K562 (cell line): ENCODE results near the gene UCP3. TPM values are rescaled to one million over a fixed set of nuclear protein-coding genes. Genes with fewer than 3 reads are reported as not detected.

Source experiments
- HCFC1 ChIP-seq: IDR thresholded peaks from 2 replicates; pipeline ENCODE4 v1.6.1; 2012; ENCODE audit warnings: low read depth, low read length, improper control_type of control experiment
- KDM5B ChIP-seq: fragments of 200-600 bp; sonication (generic); IDR thresholded peaks from 2 replicates; pipeline ENCODE4 v1.6.1; 2012; ENCODE audit warnings: low read depth, mild to moderate bottlenecking, moderate library complexity, low read length, control low read depth, inconsistent platforms; ENCODE audit not compliant: insufficient replicate concordance
- KLF6 ChIP-seq: fragments of 250-450 bp; sonication (Bioruptor Pico); IDR thresholded peaks from 2 replicates; pipeline ENCODE4 v1.4.0; 2020; ENCODE audit warnings: mild to moderate bottlenecking, moderate library complexity, borderline replicate concordance
- MCM7 ChIP-seq, 2 experiments: fragments of 450-650 bp; IDR thresholded peaks; 2 replicates each; pipeline ENCODE4 v1.6.1; 2016 to 2018
- NFE2 ChIP-seq: IDR thresholded peaks from 2 replicates; pipeline ENCODE4 v1.6.1; 2014; ENCODE audit warnings: antibody characterized with exemption, low read depth
- POLR3G ChIP-seq: IDR thresholded peaks from 2 replicates; pipeline ENCODE4 v1.6.1; 2011; ENCODE audit not compliant: insufficient read length, insufficient replicate concordance; ENCODE audit errors: extremely low read depth
- RHOXF2B ChIP-seq: fragments of 250-450 bp; sonication (Bioruptor Pico); conservative IDR thresholded peaks from 2 replicates; pipeline ENCODE4 v1.5.1; 2021
- RUNX1 ChIP-seq: sonication (generic); IDR thresholded peaks from 2 replicates; pipeline ENCODE4 v1.6.1; 2016; ENCODE audit warnings: antibody characterized with exemption, low read depth
- SMC3 ChIP-seq: conservative IDR thresholded peaks from 2 replicates; pipeline ENCODE4 v1.6.1; 2011; ENCODE audit warnings: low read depth, low read length, improper control_type of control experiment; ENCODE audit not compliant: insufficient read depth
- TCF7L2 ChIP-seq: fragments of 150-350 bp; IDR thresholded peaks from 2 replicates; pipeline ENCODE4 v1.6.1; 2016; ENCODE audit warnings: low read depth, mild to moderate bottlenecking, low read length, moderate library complexity
- TEAD1 ChIP-seq, 2 experiments: fragments of 450-650 bp in 1 of 2; sonication (generic) in 1 of 2; formaldehyde crosslinking; IDR thresholded peaks; 2 replicates each; pipeline versions ENCODE4 v1.4.0 to v1.8.0; 2020 to 2022; ENCODE audit warnings: mild to moderate bottlenecking in 2 of 2, missing genetic modification reagents in 1 of 2
- ZFPM2 ChIP-seq: fragments of 250-450 bp; sonication (Bioruptor Pico); IDR thresholded peaks from 2 replicates; pipeline ENCODE4 v1.5.1; 2022; ENCODE audit warnings: mild to moderate bottlenecking
- ZNF140 ChIP-seq: fragments of 250-450 bp; sonication (Bioruptor Pico); IDR thresholded peaks from 2 replicates; pipeline ENCODE4 v1.8.0; 2021; ENCODE audit warnings: moderate library complexity, mild to moderate bottlenecking, inconsistent platforms
- ZNF696 ChIP-seq: fragments of 250-450 bp; sonication (Bioruptor Pico); conservative IDR thresholded peaks from 2 replicates; pipeline ENCODE4 v1.4.0; 2020; ENCODE audit warnings: mild to moderate bottlenecking, moderate library complexity
- polyA plus RNA-seq, 8 experiments: library from polyadenylated mRNA; depleted of rRNA in 4 of 8; stranded (reverse) in 5 of 8; unstranded in 3 of 8; fragments of >200 nt; fragmentation: Nextera tagmentation in 2 of 8; fragmentation: Illumina TruSeq in 1 of 8; extraction: Ambion mirVana in 2 of 8; extraction: Trizol in 1 of 8; gene quantifications; 2 replicates each; pipeline versions ENCODE4 v1.2.1 to v1.2.3, GENCODE V29; 2011 to 2014; ENCODE audit warnings: inconsistent platforms in 1 of 8, missing spikeins in 1 of 8
- total RNA-seq, 7 experiments: library from RNA; depleted of rRNA in 6 of 7; stranded (reverse); fragments of >200 nt in 6 of 7; fragmentation: Illumina TruSeq in 2 of 7; extraction: Trizol in 2 of 7; gene quantifications; 2 replicates each; pipeline versions ENCODE4 v1.2.1 to v1.2.3, GENCODE V29; 2011 to 2021; ENCODE audit warnings: low replicate concordance in 1 of 7
- TF ChIP-seq, protein P1 (sequence below): fragments of 250-450 bp; sonication (Bioruptor Pico); IDR thresholded peaks from 2 replicates; pipeline ENCODE4 v1.4.0; 2020; ENCODE audit warnings: mild to moderate bottlenecking, moderate library complexity
- TF ChIP-seq, protein P2 (sequence below): fragments of 250-450 bp; sonication (Bioruptor Pico); IDR thresholded peaks from 2 replicates; pipeline ENCODE4 v1.9.0; 2021; ENCODE audit warnings: mild to moderate bottlenecking, inconsistent platforms
- TF ChIP-seq, protein P3 (sequence below): fragments of 450-650 bp; IDR thresholded peaks from 2 replicates; pipeline ENCODE4 v1.6.1; 2016; ENCODE audit warnings: mild to moderate bottlenecking
- TF ChIP-seq, protein P4 (sequence below): IDR thresholded peaks from 2 replicates; pipeline ENCODE4 v1.6.1; 2011; ENCODE audit not compliant: insufficient read length; ENCODE audit errors: extremely low read depth

Gene UCP3
- total and polyA plus RNA-seq, 9 of the 15 experiments (the other 6 are each of a cell fraction or from before 2014, with no cell fraction given), result 0.05 to 0.65 (median 0.25) TPM; not detected in 2

DNA sequence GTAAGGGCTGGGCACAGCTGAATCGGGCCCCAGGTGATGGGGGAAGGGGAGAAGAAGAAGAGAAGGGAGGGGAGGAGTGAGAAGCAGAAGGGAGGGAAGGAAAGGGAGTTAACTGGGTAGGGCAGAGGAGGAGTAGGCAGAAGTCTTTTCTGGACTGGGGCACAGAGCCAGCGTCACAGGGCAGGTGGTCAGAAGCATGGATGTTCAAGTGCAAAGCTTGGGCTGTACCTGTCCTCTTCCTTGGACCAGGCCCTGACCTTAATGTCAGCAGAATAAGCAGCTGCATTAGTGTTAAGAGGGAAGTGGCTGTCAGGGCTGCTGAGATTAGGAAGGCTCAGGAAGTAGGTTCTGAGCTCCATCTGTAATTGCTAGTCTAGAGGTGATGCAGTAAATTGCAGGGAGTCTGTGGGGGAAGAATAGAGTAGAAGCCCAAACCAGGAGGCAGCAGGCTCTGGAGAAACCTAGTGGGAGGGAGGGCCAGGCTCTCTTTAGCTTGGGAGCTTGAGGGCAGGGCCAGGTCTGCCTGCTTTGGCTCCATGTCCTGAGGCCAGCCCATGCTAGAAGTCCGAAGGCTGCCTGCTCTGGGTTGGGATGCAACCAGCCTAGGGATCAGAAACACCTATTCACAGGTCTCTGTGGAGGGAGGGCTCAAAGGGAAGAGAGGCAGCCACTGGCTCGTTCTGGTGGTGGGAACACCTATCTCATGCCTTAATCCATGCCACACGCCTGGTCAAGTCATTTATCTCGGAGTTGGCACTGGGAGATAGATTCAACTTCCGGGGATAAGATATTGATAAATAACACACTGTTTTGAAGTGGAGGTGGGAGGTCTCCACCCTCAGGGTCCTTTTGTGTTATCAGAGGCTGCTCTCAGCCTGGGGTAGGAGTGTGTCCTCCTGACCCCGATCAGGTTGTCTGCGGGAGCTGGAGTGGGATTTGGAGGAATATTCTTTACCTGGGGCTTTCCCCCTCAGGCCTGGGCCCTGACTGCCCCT lies 1.7 kb upstream of the UCP3 start (continued):
- TF ChIP-seq, protein P1, sequence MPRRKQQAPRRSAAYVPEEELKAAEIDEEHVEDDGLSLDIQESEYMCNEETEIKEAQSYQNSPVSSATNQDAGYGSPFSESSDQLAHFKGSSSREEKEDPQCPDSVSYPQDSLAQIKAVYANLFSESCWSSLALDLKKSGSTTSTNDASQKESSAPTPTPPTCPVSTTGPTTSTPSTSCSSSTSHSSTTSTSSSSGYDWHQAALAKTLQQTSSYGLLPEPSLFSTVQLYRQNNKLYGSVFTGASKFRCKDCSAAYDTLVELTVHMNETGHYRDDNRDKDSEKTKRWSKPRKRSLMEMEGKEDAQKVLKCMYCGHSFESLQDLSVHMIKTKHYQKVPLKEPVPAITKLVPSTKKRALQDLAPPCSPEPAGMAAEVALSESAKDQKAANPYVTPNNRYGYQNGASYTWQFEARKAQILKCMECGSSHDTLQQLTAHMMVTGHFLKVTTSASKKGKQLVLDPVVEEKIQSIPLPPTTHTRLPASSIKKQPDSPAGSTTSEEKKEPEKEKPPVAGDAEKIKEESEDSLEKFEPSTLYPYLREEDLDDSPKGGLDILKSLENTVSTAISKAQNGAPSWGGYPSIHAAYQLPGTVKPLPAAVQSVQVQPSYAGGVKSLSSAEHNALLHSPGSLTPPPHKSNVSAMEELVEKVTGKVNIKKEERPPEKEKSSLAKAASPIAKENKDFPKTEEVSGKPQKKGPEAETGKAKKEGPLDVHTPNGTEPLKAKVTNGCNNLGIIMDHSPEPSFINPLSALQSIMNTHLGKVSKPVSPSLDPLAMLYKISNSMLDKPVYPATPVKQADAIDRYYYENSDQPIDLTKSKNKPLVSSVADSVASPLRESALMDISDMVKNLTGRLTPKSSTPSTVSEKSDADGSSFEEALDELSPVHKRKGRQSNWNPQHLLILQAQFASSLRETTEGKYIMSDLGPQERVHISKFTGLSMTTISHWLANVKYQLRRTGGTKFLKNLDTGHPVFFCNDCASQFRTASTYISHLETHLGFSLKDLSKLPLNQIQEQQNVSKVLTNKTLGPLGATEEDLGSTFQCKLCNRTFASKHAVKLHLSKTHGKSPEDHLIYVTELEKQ (CRISPR knock-in tag), result no peak
- no peak for TF ChIP-seq RHOXF2B (CRISPR knock-in tag)
- no peak for TF ChIP-seq MCM7 (IDR thresholded peaks at IDR 0.05)
- no peak for TF ChIP-seq NFE2
- no peak for TF ChIP-seq ZNF140 (CRISPR knock-in tag)
- no peak for TF ChIP-seq TCF7L2
- no peak for TF ChIP-seq RUNX1
- no peak for TF ChIP-seq TEAD1 (CRISPR knock-in tag; IDR thresholded peaks at IDR 0.05)
- TF ChIP-seq, protein P2, sequence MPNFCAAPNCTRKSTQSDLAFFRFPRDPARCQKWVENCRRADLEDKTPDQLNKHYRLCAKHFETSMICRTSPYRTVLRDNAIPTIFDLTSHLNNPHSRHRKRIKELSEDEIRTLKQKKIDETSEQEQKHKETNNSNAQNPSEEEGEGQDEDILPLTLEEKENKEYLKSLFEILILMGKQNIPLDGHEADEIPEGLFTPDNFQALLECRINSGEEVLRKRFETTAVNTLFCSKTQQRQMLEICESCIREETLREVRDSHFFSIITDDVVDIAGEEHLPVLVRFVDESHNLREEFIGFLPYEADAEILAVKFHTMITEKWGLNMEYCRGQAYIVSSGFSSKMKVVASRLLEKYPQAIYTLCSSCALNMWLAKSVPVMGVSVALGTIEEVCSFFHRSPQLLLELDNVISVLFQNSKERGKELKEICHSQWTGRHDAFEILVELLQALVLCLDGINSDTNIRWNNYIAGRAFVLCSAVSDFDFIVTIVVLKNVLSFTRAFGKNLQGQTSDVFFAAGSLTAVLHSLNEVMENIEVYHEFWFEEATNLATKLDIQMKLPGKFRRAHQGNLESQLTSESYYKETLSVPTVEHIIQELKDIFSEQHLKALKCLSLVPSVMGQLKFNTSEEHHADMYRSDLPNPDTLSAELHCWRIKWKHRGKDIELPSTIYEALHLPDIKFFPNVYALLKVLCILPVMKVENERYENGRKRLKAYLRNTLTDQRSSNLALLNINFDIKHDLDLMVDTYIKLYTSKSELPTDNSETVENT (CRISPR knock-in tag), result no peak
- TF ChIP-seq KDM5B, result no peak
- TF ChIP-seq, protein P3, sequence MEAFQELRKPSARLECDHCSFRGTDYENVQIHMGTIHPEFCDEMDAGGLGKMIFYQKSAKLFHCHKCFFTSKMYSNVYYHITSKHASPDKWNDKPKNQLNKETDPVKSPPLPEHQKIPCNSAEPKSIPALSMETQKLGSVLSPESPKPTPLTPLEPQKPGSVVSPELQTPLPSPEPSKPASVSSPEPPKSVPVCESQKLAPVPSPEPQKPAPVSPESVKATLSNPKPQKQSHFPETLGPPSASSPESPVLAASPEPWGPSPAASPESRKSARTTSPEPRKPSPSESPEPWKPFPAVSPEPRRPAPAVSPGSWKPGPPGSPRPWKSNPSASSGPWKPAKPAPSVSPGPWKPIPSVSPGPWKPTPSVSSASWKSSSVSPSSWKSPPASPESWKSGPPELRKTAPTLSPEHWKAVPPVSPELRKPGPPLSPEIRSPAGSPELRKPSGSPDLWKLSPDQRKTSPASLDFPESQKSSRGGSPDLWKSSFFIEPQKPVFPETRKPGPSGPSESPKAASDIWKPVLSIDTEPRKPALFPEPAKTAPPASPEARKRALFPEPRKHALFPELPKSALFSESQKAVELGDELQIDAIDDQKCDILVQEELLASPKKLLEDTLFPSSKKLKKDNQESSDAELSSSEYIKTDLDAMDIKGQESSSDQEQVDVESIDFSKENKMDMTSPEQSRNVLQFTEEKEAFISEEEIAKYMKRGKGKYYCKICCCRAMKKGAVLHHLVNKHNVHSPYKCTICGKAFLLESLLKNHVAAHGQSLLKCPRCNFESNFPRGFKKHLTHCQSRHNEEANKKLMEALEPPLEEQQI, result no peak
- TF ChIP-seq, protein P4, sequence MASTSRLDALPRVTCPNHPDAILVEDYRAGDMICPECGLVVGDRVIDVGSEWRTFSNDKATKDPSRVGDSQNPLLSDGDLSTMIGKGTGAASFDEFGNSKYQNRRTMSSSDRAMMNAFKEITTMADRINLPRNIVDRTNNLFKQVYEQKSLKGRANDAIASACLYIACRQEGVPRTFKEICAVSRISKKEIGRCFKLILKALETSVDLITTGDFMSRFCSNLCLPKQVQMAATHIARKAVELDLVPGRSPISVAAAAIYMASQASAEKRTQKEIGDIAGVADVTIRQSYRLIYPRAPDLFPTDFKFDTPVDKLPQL, result no peak
- TF ChIP-seq HCFC1, result no peak
- no peak for TF ChIP-seq ZNF696 (CRISPR knock-in tag)
- no peak for TF ChIP-seq POLR3G
- 0 out of 2 replicates have a peak, but pooled peaks have one; percentile 6 for TF ChIP-seq SMC3
- TF ChIP-seq KLF6 (CRISPR knock-in tag), result no peak
- TF ChIP-seq ZFPM2 (CRISPR knock-in tag), result no peak
